PC-3 (cell line): Measurements from ENCODE around the gene ECT2L.

Experiments used
- EZH2 ChIP-seq: fragments of 300-600 bp; sonication (generic); IDR thresholded peaks from one replicate; pipeline ENCODE4 v1.6.1; 2017; ENCODE audit warnings: antibody characterized with exemption, mild to moderate bottlenecking, low read length; ENCODE audit not compliant: unreplicated experiment
- EZH2phosphoT487 ChIP-seq: fragments of 300-600 bp; sonication (generic); IDR thresholded peaks from 2 replicates; pipeline ENCODE4 v1.6.1; 2018; ENCODE audit warnings: mild to moderate bottlenecking, antibody characterized with exemption, low read length, borderline replicate concordance
- TF ChIP-seq, protein P1 (sequence below): fragments of 300-600 bp; sonication (generic); conservative IDR thresholded peaks from 2 replicates; pipeline ENCODE4 v1.5.1; 2017; ENCODE audit warnings: antibody characterized with exemption, low read depth, mild to moderate bottlenecking, low read length

DNA sequence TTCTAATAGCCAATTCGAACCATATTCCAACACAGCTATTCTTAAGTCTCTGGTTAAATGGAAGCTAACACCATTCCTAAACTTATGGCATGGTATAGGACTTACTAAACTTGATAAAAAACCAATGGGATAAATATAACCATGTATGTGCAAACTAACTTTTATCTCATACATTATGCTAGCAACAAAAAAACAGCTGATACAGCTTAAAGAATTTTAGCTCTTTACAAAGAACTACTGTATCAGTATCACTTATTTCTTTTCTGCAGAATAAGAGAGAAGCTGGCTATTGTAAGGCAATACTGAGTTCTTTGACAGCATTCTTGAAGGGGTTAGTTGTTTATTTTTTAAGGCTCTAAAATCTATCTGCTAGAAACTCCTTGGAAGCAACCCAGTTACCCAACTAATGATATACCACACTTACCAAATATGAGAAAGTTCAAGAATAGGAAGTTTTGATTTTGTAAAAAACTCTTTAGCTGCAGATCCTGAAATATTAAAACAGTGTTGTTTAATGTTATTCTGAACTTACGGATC lies 147.3 kb downstream of the ECT2L start:
- TF ChIP-seq, protein P1, sequence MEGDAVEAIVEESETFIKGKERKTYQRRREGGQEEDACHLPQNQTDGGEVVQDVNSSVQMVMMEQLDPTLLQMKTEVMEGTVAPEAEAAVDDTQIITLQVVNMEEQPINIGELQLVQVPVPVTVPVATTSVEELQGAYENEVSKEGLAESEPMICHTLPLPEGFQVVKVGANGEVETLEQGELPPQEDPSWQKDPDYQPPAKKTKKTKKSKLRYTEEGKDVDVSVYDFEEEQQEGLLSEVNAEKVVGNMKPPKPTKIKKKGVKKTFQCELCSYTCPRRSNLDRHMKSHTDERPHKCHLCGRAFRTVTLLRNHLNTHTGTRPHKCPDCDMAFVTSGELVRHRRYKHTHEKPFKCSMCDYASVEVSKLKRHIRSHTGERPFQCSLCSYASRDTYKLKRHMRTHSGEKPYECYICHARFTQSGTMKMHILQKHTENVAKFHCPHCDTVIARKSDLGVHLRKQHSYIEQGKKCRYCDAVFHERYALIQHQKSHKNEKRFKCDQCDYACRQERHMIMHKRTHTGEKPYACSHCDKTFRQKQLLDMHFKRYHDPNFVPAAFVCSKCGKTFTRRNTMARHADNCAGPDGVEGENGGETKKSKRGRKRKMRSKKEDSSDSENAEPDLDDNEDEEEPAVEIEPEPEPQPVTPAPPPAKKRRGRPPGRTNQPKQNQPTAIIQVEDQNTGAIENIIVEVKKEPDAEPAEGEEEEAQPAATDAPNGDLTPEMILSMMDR, result no peak
- TF ChIP-seq EZH2phosphoT487, result no peak
- TF ChIP-seq EZH2, result no peak
